Astrocyte of the cerebellum (primary cell): Measurements from ENCODE around the gene HSPA4L.

ENCODE experiments used
- DNase-seq: peaks from one replicate; pipeline ENCODE4 v3.0.0-alpha.2; 2011; ENCODE audit warnings: low read depth
- H3K4me3 ChIP-seq: 2 replicates; pipeline ENCODE4 v1.5.1; 2011; ENCODE audit warnings: mild to moderate bottlenecking, low read depth, low read length, moderate library complexity
- in situ Hi-C: cut with HindIII; loops from 2 replicates; pipeline ENCODE4 v1.10.0; 2017; ENCODE audit warnings: low sequenced_read_pairs
- TF ChIP-seq, protein P1 (sequence below): IDR thresholded peaks from 2 replicates; pipeline ENCODE4 v1.5.1; 2012; ENCODE audit warnings: low read length, low read depth, moderate library complexity, mild to moderate bottlenecking; ENCODE audit errors: missing control alignments

HSPA4L gene

GRCh38 chr4:127875791-127876190, 93.7 kb downstream of the HSPA4L start:
- TF ChIP-seq, protein P1, sequence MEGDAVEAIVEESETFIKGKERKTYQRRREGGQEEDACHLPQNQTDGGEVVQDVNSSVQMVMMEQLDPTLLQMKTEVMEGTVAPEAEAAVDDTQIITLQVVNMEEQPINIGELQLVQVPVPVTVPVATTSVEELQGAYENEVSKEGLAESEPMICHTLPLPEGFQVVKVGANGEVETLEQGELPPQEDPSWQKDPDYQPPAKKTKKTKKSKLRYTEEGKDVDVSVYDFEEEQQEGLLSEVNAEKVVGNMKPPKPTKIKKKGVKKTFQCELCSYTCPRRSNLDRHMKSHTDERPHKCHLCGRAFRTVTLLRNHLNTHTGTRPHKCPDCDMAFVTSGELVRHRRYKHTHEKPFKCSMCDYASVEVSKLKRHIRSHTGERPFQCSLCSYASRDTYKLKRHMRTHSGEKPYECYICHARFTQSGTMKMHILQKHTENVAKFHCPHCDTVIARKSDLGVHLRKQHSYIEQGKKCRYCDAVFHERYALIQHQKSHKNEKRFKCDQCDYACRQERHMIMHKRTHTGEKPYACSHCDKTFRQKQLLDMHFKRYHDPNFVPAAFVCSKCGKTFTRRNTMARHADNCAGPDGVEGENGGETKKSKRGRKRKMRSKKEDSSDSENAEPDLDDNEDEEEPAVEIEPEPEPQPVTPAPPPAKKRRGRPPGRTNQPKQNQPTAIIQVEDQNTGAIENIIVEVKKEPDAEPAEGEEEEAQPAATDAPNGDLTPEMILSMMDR, result no peak
- H3K4me3 ChIP-seq, result no peak overlapping the region
- in situ Hi-C loops, result no loop called here
- DNase-seq, result no peak

DNA sequence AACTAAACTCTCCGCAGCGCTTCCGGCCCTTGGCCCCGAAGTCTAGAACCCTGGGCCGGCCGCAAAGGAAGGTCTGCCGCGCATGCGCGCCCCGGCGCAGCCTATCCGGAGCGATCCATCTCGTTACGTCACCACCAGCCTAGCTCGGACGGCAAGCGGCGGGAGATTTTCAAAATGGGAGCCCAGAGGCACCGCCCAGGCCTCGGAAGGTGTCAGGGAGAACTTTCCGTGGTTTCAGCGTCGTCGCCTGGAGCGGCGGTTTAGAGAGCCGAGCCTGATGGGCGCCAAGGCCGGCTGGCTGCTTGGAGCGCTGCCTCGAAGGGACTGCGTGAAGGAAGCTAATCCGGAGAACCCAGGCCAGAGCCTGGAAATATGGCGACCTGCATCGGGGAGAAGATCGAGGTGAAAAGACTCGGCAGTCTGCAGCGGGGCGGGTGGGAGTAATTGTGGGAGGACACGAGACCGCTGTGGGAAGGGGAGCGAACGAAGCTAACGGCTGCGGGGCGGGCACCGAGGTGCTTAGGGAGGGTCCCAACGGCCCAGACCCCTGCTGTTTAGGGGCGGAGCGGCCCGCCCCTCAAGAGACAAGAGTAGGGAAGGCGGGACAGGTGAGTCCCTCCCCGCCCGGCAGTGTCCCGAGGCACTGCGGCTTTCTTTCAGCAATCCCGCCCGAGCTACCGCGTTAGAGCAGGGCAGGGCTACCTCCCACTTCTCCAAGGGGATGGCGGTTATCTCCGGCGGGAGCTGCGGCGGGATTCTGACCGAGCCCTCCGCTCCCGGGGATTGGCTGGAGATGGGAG, 98.8 kb downstream of the HSPA4L start, which contains the start of gene PLK4:
Gene PLK4, plus strand, starts transcription at position 131 of the 800 bp plus-strand sequence. Its CDS starts 242 bp downstream, at position 373.
- H3K4me3 ChIP-seq, result peak within 1 kb of the TSS; percentile 89
- in situ Hi-C loops, result no loop called here
- TF ChIP-seq, protein P1, result no peak
- DNase-seq, result peak; percentile 87

DNA sequence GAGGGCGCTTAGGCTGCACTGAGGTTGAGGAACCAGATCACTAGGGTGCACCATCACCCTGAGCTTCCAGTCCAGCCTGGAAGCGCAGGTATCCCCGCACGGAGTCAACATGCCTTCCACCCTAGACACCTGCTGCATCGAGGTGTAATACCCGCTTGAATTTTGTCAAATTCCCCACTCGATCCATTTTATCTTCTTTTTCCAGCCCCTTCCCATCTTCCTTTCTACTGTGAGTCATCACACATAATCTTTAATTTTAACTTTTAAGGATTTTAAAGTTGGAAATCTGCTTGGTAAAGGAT, 99.4 kb downstream of the HSPA4L start:
- in situ Hi-C loops, result no loop called here
- H3K4me3 ChIP-seq, result peak overlapping the region; percentile 89
- no peak for DNase-seq
- TF ChIP-seq, protein P1, result no peak

DNA sequence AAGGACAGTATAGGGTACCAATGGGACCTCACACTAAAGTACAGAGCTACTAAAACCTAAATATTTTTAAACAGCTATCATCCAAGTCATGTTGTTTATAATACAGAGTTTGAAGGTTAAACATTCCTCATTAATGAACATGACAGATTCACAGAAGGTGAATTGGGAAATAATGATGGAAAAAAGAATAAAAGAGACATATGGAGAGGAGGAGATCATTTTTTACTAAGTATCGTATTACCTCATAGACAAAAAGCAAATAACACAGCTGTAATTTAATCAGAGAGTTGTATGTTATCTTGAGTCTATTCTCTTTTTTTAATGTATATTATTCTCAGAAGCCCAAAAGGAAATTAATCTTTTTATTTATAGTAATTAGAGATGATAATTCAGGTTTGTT, 106.4 kb downstream of the HSPA4L start:
- TF ChIP-seq, protein P1, result no peak
- no peak overlapping the region for H3K4me3 ChIP-seq
- in situ Hi-C loops, result no loop called here
- DNase-seq, result no peak

DNA sequence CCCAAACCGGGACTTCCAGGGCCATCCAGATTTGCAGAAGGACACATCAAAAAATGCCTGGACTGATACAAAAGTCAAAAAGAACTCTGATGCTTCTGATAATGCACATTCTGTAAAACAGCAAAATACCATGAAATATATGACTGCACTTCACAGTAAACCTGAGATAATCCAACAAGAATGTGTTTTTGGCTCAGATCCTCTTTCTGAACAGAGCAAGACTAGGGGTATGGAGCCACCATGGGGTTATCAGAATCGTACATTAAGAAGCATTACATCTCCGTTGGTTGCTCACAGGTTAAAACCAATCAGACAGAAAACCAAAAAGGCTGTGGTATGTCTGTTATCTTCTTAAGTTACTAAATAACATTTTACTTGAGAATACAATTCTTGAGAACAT, 107.8 kb downstream of the HSPA4L start:
- DNase-seq, result no peak
- H3K4me3 ChIP-seq, result no peak overlapping the region
- TF ChIP-seq, protein P1, result no peak
- in situ Hi-C loops, result no loop called here
